Right lung (tissue), 5 donors: ENCODE measurements around the gene GRIN2D. TPM values are rescaled to one million over a fixed set of nuclear protein-coding genes. Genes with fewer than 3 reads are reported as not detected.
"Not testable (repeated sequence)": the region's sequence is repeated elsewhere in the genome, so short reads cannot be mapped to it uniquely, and the experiment has no call there.

Experiments
- DNase-seq, 2 donors: peaks; one replicate each; pipeline ENCODE4 v3.0.0-alpha.2; 2013
- polyA plus RNA-seq, 5 donors: library from polyadenylated mRNA; unstranded; fragments of 120-200 nt; gene quantifications; one replicate each; pipeline versions ENCODE4 v1.2.1 to v1.2.3, GENCODE V29; 2013; ENCODE audit warnings: inconsistent platforms in 1 of 5, low replicate concordance in 1 of 5; ENCODE audit not compliant: insufficient read length in 5 of 5, insufficient read depth in 1 of 5

Gene GRIN2D
- polyA plus RNA-seq, 5 donors = 0.13 to 0.58 (median 0.40) TPM

DNA sequence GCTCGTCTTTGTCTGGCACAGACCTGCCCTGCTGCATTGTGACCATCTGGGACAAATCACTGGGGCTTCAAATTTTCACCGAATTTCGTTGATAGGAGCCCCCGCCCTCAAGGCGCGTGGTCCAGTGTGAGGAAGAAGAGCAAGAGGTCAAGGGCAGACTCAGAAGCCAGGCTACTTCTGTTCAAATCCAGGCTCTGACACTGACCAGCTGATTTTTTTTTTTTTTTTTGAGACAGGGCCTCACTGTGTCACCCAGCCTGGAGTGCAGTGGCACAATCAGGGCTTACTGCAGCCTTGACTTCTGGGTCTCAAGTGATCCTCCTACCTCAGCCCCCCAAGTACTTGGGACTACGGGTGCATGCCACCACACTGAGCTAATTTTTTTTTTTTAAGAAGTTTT lies 22.1 kb upstream of the GRIN2D start:
- no peak for DNase-seq

DNA sequence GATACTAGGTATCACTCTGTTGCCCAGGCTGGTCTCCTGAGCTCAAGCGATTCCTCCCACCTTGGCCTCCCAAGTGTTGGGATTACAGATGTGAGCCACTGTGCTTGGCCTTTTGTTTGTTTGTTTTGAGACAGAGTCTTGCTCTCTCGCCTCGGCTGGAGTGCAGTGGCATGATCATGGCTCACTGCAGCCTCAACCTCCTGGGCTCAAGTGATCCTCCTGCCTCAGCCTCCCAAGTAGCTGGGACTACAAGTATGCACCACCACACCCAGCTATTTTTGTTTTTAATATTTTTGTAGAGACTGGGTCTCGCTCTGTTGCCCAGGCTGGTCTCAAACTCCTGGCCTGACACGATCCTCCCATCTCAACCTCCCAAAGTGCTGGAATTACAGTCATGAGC lies 21.7 kb upstream of the GRIN2D start:
- not testable (repeated sequence) for DNase-seq

DNA sequence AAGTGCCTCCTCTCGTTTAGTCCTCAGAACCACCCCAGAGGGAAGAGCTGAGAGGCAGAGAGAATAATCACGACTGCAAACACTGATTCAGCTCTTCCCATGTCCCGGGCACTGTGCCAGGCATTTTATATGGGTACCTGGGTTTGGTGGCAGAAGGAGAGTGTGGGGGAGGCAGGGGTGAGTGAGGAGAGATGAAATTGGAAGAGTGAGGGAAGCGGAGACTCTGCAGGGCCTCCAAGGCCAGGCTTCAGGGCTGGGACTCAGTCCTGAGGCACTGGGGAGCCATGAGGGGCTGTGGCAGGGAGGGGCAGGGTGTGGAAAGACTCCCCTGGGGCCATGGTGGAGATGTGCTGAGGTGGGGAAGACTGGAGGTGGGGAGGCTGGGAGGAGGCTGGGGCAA lies 20.6 kb upstream of the GRIN2D start:
- DNase-seq = no peak

DNA sequence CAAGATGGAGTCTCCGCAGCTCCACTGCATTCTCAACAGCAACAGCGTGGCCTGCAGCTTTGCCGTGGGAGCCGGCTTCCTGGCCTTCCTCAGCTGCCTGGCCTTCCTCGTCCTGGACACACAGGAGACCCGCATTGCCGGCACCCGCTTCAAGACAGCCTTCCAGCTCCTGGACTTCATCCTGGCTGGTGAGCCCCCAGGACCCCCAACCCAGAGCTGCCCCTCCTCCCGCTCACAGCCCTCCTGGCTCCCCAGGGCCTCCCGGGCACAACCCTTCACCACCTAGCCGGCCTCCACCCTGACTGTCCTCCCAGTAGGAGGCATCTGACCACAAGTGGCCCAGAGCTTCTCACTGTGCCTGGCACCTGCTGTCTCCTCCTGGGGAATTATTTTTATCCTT lies 19.9 kb upstream of the GRIN2D start:
- DNase-seq = no peak

DNA sequence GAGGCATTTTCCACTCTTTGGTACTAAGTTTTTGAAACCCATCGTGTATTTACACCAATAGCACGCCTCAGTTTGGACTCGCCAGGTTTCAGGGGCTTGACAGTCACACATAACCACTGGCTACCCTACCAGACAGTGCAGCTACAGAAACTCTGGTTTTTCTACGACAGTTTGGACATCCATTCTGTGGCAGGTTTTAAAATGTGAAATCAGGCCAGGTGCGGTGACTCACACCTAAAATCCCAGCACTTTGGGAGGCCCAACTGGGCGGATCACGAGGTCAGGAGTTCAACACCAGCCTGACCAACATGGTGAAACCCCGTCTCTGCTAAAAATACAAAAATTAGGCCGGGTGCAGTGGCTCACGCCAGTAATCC lies 15.3 kb upstream of the GRIN2D start:
- DNase-seq = no peak

DNA sequence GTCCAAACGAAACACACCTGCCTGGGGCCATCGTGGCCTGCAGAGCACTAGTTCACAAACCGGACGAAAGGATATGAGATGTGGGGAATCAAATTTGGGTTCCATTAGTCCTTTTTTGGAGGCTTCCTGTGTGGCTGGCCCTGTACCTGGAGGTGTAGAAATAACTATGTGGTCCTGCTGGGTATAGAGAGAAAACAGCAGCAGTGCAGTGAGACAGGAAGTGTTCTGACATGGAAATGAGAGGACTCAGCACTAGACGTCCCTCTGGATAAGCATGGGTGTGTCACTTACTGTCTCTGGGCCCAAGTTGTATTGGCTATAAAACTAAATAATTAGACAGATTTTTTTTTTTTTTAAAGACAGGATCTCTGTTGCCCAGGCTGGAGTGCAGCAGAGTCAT lies 14.4 kb upstream of the GRIN2D start:
- DNase-seq = no peak

DNA sequence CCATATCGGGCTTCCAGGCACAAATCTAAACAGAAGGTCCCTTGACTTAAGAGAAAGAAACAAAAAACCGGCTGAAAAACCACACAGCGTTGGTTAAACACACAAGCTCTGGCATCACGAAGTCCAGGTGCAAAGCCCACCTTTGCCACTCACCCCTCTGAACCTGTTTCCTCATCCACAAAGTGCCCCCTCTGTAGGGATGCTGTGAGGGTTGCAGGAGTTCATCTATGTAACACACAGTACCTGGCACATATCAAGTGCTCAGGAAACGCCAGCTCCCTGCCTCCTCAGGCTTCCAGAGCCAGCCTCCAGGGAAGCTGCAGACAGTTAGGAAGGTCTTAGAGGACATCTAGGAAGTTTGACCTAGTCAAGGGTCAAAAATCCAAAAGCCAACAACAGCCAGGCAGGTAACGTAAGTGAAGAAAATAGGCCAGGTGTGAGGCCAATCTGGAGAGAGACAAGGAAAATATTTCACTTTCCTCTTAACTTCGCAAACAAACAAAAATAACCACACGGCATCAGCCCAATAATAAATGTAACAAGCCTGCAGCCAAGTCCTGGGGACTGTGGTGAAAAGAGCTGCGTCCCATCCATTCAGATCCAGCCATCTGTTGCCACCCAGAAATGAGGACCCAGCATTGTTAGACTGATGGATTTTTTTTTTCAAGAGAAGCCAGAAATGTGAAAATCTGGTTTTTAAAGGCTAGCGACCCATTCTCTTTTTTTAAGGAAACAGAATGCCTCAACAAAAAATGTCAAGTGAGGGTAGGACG lies 12.1 kb upstream of the GRIN2D start:
- DNase-seq = no peak

DNA sequence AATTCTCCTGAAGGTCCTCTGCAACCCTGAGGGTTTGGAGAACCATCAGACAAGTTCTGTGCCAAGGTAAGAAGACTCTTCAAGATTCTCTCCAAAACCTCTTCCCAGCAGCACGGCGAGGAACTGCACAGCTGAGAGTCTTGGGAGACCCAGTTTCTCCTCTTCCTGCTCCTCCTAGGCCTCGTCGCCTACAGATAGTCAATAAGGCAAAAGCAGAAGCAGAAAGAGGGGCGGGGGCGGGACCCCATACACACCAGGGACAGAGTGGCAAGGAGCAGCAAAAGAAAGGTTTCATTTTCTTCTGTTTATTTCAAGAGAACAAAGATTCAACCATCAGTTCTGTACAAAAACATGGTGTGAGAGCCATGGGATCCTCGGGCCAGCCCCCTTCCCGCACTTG lies 11.2 kb upstream of the GRIN2D start:
- DNase-seq = no peak

DNA sequence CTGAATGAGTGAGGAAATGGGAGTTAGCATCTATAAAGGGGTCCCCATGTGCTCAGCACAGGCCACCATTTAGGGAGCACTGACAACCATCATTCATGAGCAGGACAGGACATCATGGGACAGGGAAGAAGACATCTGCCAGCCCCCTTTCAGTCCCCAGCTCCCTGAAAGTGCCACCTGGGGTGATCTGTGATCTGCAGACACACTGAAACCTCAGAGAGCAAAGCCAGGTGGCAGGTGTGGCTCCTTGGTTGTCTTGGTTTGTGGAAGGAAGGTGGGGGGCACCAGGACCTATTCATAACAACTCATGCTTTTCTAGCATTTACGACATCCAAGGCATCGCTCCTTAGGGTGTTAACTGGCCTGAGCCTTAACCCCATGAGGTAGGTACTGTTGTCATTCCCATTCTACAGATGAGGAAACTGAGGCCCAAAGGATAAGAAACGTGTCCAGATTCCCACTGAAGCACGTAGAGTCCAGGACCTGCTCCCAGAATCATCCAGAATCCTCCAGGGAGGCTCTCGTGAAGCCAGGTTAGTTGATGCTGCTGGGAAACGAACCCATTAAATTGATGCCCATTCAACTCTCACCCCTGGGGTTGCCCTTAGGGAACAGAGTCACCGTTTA lies 7.9 kb upstream of the GRIN2D start:
- DNase-seq = no peak

DNA sequence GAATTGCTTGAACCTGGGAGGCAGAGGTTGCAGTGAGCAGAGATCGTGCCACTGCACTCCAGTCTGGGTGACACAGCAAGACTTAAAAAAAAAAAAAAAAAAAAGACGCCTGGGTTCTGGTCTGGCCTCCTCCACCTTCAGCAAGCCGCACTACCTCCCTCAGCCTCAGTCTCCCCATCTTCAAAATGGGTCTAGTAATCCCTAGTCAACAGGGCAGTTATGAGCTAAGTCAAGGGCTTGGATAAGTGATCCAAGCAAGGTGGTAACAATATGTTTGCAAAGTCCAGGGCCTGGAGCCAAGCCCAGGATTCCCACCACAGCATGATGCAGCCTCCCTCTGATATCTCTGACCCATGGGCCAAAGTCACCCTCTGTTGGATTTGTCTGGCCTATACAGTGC lies 6.5 kb upstream of the GRIN2D start:
- DNase-seq = no peak

DNA sequence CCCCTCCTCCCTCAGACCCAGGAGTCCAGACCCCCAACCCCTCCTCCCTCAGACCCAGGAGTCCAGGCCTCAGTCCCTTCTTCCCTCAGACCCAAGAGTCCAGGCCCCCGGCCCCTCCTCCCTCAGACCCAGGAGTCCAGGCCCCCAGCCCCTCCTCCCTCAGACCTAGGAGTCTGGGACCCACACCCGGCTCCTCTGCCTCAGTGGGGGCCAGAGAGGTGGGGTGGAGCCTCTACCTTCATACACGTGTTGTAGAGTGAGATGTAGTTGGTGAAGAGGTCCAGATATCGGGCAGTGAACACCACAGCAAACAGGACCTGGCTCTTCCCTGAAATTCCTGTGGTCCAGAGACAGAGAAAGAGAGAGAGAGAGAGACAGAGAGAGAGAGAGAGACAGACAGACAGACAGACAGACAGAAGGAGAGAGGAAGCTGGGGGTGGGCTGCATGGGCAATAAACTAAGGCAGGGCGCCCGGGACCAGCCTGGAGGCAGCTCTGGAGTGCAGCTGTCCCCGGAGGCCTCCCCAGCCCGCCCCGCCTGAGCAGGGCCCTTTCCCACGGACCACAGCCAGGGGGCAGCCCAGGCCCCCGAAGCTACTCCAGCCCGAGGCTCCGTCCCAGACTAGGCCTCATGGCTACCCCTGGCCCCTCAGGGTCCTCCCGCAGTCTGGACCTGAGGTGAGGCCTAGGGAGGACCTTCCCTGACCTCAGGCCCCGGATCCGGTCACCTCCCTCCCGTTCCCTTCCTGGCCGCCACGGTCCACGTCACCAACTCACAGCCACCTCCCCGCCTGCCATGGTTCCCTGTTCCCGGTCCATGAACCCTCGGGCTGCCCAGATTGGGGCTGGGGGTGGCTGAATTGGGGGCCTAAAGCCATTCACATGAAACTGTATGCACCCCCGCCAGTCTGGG lies 3.0 kb upstream of the GRIN2D start:
- peak; percentile 59 to 68 for DNase-seq

DNA sequence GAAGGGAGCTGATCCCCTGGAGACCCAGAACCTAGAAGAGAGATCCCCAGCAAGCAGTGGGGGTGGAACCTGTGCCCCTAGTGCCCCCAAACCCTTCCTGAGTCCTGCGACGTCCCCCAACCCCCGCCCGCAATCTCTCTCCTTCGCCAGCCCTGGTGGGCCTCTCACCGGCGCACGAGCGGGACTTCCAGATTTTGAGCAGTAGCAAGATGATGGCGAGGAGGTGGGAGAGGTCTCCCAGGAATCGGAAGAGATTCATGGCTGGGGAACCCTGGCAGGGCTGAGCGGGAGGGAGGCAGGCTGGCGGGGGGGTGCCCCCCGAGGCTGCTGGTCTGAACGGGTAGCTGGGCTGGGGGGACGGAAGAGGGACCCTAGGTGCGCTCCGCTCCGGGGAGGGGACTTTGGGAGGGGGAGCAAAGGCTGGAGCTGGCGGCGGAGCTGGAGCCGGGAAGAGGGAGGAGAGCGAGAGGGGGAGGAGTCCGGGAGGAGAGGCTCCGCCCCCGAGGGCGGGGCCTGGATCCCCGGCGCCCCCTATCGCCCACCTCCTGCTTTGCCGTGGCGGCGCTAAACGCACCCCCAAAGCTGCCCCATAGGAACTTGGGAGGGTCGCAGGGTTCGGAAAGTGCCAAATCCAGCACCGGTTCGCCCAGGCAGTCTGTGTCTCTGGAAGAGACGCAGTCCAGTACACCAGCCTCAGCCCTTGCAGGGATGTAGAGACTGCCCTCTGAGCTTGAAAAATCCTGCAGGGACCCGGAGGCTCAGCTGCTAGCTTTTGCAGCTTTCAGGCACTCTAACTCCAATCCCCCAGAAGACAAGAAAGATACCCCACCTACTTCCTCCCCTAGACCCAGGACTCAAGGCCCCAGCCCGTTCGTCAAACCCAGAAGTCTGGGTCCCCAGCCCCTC lies 2.1 kb upstream of the GRIN2D start, which contains the start of gene KDELR1:
Gene KDELR1 (minus strand): TSS at position 452 of the 906 bp plus-strand sequence. CDS start 193 bp downstream, at position 259.
- peak; percentile 80 to 85 for DNase-seq

DNA sequence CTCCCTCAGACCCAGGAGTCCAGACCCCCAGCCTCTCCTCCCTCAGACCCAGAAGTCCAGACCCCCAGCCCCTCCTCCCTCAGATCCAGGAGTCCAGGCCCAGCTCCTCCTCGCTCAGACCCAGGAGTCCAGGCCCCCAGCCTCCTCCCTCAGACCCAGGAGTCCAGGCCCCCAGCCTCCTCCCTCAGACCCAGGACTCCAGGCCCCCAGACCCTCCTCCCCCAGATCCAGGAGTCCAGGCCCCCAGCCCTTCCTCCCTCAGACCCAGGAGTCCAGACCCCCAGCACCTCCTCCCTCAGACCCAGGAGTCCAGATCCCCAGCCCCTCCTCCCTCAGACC lies 1.5 kb upstream of the GRIN2D start:
- not testable (repeated sequence) for DNase-seq

DNA sequence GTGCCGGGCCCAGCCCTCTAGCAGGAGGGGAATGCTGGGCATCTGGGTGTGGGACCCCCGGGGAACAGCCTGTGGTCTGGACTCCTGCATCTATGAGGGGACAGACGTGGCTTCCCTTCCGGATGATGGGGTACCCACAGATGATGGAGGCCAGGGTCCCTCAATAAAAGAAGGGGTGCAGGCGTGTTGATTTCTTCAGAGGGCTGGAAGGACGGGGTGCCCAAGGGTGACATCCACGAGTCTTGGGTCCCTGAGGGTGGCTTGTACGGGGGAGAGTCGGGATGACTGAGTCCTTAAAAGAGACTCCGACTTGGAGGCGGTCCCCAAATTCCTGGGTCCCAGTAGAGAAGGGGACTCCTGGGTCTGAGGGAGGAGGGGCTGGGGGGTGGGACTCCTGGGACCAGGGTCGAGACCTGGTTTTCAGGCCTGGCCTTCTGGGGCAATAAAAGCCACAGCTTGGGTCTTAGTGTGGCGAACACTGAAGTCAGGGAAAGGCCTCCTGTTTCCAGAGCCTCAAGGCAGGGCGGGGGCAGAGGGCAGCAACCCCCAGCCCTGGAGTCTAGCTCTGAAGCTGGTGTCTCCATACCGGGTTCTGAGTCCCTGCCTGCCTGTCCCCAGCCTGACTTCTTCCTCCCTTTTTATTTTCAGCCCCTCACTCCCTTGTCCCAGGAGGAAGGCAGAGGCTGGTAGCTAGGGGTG lies 459 bp upstream of the GRIN2D start:
- no peak for DNase-seq

DNA sequence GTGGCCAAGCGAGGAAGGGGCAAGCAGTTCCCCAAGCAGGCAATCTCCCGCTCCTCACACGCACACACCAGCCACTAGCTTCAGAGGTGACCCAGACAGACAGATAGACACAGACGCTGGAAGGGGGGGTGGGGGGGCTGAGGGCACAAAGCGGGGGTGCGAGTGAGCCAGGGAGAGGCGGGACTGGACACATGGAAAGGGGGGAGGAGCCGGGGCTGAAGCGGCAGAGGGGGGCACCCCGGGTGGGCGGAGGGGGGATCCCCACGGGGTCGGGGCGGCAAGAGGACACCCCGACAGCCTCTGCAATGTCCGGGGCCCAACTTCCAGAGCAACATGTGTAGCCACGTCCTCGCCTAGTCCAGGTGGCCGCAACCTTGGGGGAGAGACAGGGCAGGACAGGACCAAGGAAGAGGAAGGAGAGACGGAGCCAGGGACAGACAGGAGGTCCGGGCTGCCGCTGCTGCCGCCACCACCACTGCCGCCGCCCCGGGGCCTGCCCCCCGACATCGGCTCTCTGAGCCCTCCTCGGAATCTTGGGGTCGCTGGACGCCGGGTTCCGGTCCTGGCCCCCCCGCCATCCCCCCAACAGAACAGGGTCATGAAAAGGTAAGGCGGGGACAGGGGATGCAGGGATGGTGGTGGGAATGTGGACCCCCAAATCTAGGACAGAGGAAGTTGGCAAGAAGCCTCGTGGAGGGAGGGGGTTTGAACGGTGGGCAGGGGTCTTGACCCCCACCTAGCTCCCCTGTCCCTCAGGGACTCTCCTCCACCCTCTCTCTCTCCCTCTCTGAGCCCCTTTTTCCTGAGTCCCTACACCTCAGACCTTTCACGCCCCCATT lies 1.1 kb downstream of the GRIN2D start:
- DNase-seq = no peak

DNA sequence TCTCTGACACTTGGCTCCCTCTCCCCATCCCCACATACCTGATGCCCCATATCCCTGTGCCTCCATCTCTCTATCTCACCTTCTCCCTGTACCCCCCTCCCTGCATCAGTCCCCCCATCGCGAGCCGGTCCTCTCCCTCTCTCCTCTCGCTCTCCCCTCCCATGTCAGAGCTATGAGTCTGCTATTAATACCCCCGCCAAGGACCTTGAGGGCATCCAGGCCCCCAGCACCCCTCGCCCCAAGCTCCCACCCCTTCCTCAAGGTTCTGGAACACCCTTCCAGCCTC lies 1.6 kb downstream of the GRIN2D start:
- no peak for DNase-seq

DNA sequence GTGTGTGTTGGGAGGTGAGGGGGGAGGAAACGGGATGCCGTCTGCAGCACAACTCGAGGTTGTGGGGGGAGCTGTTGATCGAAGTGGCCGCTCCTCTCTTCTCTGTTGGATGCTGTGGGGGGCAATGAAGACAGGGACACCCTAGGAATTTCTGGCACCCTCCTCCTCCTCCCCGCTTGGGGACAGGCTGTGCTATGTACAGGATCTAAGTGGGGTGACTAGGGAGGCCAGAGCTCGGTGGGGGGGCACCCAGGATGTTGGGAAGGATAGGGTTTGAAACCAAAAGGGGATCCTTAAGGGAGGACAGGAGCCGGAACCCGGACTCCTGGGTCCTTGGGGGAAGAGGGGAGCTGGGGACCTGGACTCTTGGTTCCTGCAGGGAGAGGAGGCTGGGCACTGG lies 2.0 kb downstream of the GRIN2D start:
- no peak for DNase-seq

DNA sequence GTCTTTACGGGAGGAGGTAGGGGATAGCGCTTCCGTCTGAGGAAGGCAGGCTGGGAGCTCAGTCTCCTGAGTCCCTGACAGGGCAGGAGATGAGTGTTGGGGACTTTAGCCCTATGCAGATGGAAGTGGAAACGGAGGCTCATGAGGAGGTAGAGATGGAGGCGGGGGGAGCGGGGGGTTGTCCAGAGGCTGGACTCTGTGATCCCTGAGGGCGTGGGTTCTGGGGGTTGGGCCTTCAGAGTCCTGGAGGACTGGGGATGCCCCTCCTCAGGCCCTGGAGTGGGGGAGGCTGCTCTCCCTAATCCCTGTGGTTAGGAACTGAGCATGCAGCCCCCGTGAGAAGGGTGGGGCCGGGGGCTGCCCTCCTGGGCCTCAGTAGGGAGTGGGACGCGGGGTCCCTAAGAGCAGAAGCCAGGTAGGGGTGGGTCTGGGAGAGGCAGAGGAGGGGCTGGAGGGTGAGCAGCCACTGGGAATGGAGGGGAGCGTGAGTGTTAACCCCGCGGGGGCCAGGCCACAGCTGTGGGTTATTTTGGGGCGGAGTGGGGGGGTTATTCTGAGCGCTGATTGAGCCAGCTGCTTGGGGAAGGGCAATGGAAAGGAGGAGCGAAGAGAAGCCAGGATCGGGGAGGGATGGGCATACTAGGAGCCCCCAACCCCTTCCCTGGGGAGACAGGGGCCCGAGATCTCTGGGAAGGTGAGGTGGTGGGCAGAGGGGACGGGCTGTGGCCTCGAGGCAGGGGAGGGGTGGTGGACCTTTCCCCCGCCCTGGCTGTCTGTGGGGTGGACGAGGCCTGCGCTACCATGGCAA lies 2.8 kb downstream of the GRIN2D start:
- no peak for DNase-seq

DNA sequence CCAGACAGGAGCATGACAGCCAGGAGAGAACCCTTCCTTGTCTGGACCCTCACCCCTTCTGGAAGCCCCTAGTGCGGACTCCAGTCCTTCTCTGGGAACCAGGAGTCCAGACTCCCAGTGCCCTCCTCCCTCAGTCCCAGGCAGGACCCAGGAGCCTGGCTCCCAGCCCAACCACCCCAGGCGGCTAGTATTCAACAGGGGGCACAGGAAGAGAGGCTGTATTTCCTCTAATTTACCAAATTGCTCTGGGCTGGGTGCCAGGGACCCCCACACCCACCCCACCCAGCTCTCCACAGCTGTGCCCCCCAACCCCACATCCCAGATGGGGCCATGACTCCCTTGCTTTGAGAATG lies 3.3 kb downstream of the GRIN2D start:
- no peak for DNase-seq
